Endothelial cell of umbilical vein (primary cell): ENCODE measurements around the gene ADAP1. TPM values are rescaled to one million over a fixed set of nuclear protein-coding genes. Genes with fewer than 3 reads are reported as not detected.

Experiments
- BruUV-seq: library from RNA; stranded (reverse); fragments of 400-500 nt; replicated peaks from 2 replicates; lab custom pipeline; 2021; lab: Mats Ljungman, UMichigan
- CTCF ChIA-PET: fragments of 300-600, 350-600 bp; sonication (Branson Sonifier 250); formaldehyde crosslinking; loops from one replicate; lab custom pipeline; 2021; ENCODE audit warnings: antibody characterized with exemption, inconsistent platforms; lab: Charles Lee
- POLR2A ChIA-PET: fragments of 300-600, 350-600 bp; sonication (Branson Sonifier 250); formaldehyde crosslinking; loops from one replicate; lab custom pipeline; 2021; ENCODE audit warnings: antibody characterized with exemption, inconsistent platforms; lab: Charles Lee
- DNase-seq: peaks from one replicate; pipeline ENCODE4 v3.0.0-alpha.2; 2011; ENCODE audit warnings: low read depth, low spot score
- FAIRE-seq: peaks from 2 replicates; lab custom pipeline; 2011; peaks lifted over from hg19 to GRCh38; lab: Jason Lieb, UNC
- H2AFZ ChIP-seq: 2 replicates; pipeline ENCODE4 v1.6.0; 2012; ENCODE audit warnings: low read depth, low read length, control low read depth, inconsistent platforms
- H3K27ac ChIP-seq: 2 replicates; pipeline ENCODE4 v1.5.1; 2011; ENCODE audit warnings: low read depth, mild to moderate bottlenecking, control low read depth, low read length, moderate library complexity; ENCODE audit not compliant: insufficient read depth
- H3K27me3 ChIP-seq, 2 experiments: 2 replicates each; pipeline versions ENCODE4 v1.6.0 to v1.6.1; 2011; ENCODE audit warnings: low read length in 2 of 2, mixed read lengths in 1 of 2; ENCODE audit not compliant: control insufficient read depth in 2 of 2, insufficient read depth in 2 of 2
- H3K36me3 ChIP-seq, 2 experiments: 2 replicates in 1 of 2; 3 replicates in 1 of 2; pipeline ENCODE4 v1.5.1; 2011; ENCODE audit warnings: low read length in 2 of 2, mild to moderate bottlenecking in 1 of 2, moderate library complexity in 1 of 2; ENCODE audit not compliant: control insufficient read depth in 2 of 2, insufficient read depth in 2 of 2; ENCODE audit errors: extremely low read depth in 1 of 2
- H3K4me1 ChIP-seq: 3 replicates; pipeline ENCODE4 v1.5.1; 2011; ENCODE audit warnings: mild to moderate bottlenecking, low read length; ENCODE audit not compliant: control insufficient read depth, insufficient read depth; ENCODE audit errors: extremely low read depth
- H3K4me2 ChIP-seq: 2 replicates; pipeline ENCODE4 v1.6.1; 2011; ENCODE audit warnings: low read length, control low read depth, mixed read lengths; ENCODE audit not compliant: insufficient read depth
- H3K4me3 ChIP-seq, 3 experiments: fragments of 200-600 bp in 1 of 3; sonication (generic), shearing (Covaris generic) in 1 of 3; replicated peaks in 1 of 3; 2 replicates each; pipeline ENCODE4 v1.5.1; 2011 to 2016; ENCODE audit warnings: control low read depth in 3 of 3, low read length in 3 of 3, mild to moderate bottlenecking in 2 of 3, inconsistent platforms in 1 of 3, low read depth in 1 of 3, moderate library complexity in 1 of 3; ENCODE audit not compliant: insufficient read depth in 1 of 3
- H3K79me2 ChIP-seq: 2 replicates; pipeline ENCODE4 v1.6.0; 2012; ENCODE audit warnings: low read length, inconsistent platforms; ENCODE audit not compliant: control insufficient read depth, insufficient read depth
- H3K9ac ChIP-seq: replicated peaks from 2 replicates; pipeline ENCODE3; 2011; ENCODE audit warnings: low read length, control low read depth; ENCODE audit not compliant: insufficient read depth; ENCODE audit errors: extremely low read depth
- H3K9me1 ChIP-seq: replicated peaks from 3 replicates; pipeline ENCODE4 v1.6.0; 2011; ENCODE audit warnings: mild to moderate bottlenecking, low read length; ENCODE audit not compliant: control insufficient read depth, insufficient read depth; ENCODE audit errors: extremely low read depth
- H3K9me3 ChIP-seq: replicated peaks from 2 replicates; pipeline ENCODE4 v1.5.1; 2012; ENCODE audit warnings: low read length, inconsistent platforms; ENCODE audit not compliant: control insufficient read depth, insufficient read depth
- H4K20me1 ChIP-seq: replicated peaks from 2 replicates; pipeline ENCODE3; 2011; ENCODE audit warnings: mild to moderate bottlenecking, low read length; ENCODE audit not compliant: control insufficient read depth, insufficient read depth; ENCODE audit errors: extremely low read depth
- CTCF ChIP-seq, 2 donors: IDR thresholded peaks; 1 replicate in 1 of 2; 2 replicates in 1 of 2; pipeline ENCODE4 v1.5.1; 2011; ENCODE audit warnings: low read length in 2 of 2, mild to moderate bottlenecking in 2 of 2, moderate library complexity in 2 of 2, control low read depth in 1 of 2, inconsistent platforms in 1 of 2, low read depth in 1 of 2; ENCODE audit not compliant: insufficient read depth in 1 of 2; ENCODE audit errors: extremely low read depth in 1 of 2
- EZH2 ChIP-seq: IDR thresholded peaks from 2 replicates; pipeline ENCODE4 v1.6.1; 2012; ENCODE audit warnings: borderline replicate concordance, low read depth, mild to moderate bottlenecking, moderate library complexity, low read length, inconsistent platforms; ENCODE audit not compliant: severe bottlenecking
- FOS ChIP-seq: IDR thresholded peaks from 2 replicates; pipeline ENCODE4 v1.6.1; 2011; ENCODE audit warnings: mild to moderate bottlenecking, low read length, moderate library complexity, borderline replicate concordance; ENCODE audit not compliant: insufficient read depth
- GATA2 ChIP-seq: IDR thresholded peaks from 2 replicates; pipeline ENCODE4 v1.7.0; 2011; ENCODE audit warnings: low read depth, mild to moderate bottlenecking, moderate library complexity, mixed read lengths, low read length; ENCODE audit not compliant: insufficient read length, insufficient read depth
- JUN ChIP-seq: IDR thresholded peaks from 2 replicates; pipeline ENCODE4 v1.6.1; 2011; ENCODE audit warnings: borderline replicate concordance, low read depth; ENCODE audit not compliant: insufficient read length, insufficient read depth
- MAX ChIP-seq: IDR thresholded peaks from 2 replicates; pipeline ENCODE4 v1.6.1; 2011; ENCODE audit not compliant: insufficient read depth, insufficient read length
- MYC ChIP-seq: IDR thresholded peaks from one replicate; pipeline ENCODE4 v1.6.1; 2011; ENCODE audit warnings: mild to moderate bottlenecking, low read depth, low read length
- POLR2A ChIP-seq: IDR thresholded peaks from 2 replicates; pipeline ENCODE4 v1.6.1; 2012; ENCODE audit warnings: low read depth, mild to moderate bottlenecking, control low read depth, low read length
- dilution Hi-C: fragments of 300-500 bp; cut with MboI; formaldehyde crosslinking; loops from one replicate; pipeline ENCODE4 v1.15.0; 2019; ENCODE audit warnings: low sequenced_read_pairs; ENCODE audit not compliant: extremely low pct_ligation_motif_present
- intact Hi-C: fragments of 100-400 bp; cut with micrococcal nuclease; formaldehyde crosslinking; loops from one replicate; pipeline ENCODE4 v1.10.0; 2022
- polyA plus RNA-seq, 4 experiments: library from polyadenylated mRNA; depleted of rRNA in 3 of 4; stranded (reverse) in 3 of 4; unstranded in 1 of 4; fragments of >200 nt; gene quantifications; 2 replicates each; pipeline versions ENCODE4 v1.2.1 to v1.2.3, GENCODE V29; 2011 to 2012; ENCODE audit warnings: missing spikeins in 1 of 4
- total RNA-seq: library from RNA; stranded (reverse); gene quantifications from 2 replicates; pipeline ENCODE4 v1.2.3, GENCODE V29; 2021

ADAP1 gene
- total and polyA plus RNA-seq, 2 donors (not counting 3 experiments of a cell fraction or from before 2014, with no cell fraction given), result 0.49 to 0.58 TPM

- intact Hi-C loops, result no loop called here
These were observed 100.2 kb downstream of the ADAP1 start for GRCh38 chr7:854118-854775.

More at GRCh38 chr7:854118-854775, 100.2 kb downstream of the ADAP1 start:
- H3K4me1 ChIP-seq, result no peaks in the 10 kb centered on the region
- DNase-seq, result no peak
- ChIA-PET CTCF (interaction anchor here (1.5 kb wide), 1 partner anchor 38 kb away, joined by 4 read pairs; no protein-coding TSS in a partner anchor), POLR2A (no interaction called here)
- no peaks in the 10 kb centered on the region for H3K79me2 ChIP-seq
- H2AFZ ChIP-seq, result no peak overlapping the region
- no peak overlapping the region for H3K27ac ChIP-seq
- no peaks in the 10 kb centered on the region for H4K20me1 ChIP-seq
- no peak for TF ChIP-seq GATA2
- TF ChIP-seq CTCF (IDR thresholded peaks at IDR 0.05; ENCODE audit: extremely low read depth in 1 of 2, insufficient read depth in 1 of 2, low read depth in 1 of 2, low read length in 2 of 2), result no peak
- no peak for TF ChIP-seq FOS
- TF ChIP-seq MYC, result no peak
- TF ChIP-seq POLR2A, result no peak
- TF ChIP-seq MAX, result no peak
- TF ChIP-seq JUN, result no peak
- no peak for TF ChIP-seq EZH2
- dilution Hi-C loops, result no loop called here
- H3K4me3 ChIP-seq, result no peak overlapping the region
- no peaks in the 10 kb centered on the region for H3K9me1 ChIP-seq
- no TSS peak for BruUV-seq
- H3K9me3 ChIP-seq, result no peaks in the 10 kb centered on the region
- no peak for FAIRE-seq
- H3K36me3 ChIP-seq, result peaks cover 7 to 51% of the 10 kb centered on the region in 2 experiments
- no peak overlapping the region for H3K9ac ChIP-seq
- H3K27me3 ChIP-seq, result no peaks in the 10 kb centered on the region
- no peak overlapping the region for H3K4me2 ChIP-seq
